ENCODE measurements around the gene TIMP3. TPM values are rescaled to one million over a fixed set of nuclear protein-coding genes. Genes with fewer than 3 reads are reported as not detected.

TIMP3 gene
- total RNA-seq, 1 donor from 2014 or later: not detected

DNA sequence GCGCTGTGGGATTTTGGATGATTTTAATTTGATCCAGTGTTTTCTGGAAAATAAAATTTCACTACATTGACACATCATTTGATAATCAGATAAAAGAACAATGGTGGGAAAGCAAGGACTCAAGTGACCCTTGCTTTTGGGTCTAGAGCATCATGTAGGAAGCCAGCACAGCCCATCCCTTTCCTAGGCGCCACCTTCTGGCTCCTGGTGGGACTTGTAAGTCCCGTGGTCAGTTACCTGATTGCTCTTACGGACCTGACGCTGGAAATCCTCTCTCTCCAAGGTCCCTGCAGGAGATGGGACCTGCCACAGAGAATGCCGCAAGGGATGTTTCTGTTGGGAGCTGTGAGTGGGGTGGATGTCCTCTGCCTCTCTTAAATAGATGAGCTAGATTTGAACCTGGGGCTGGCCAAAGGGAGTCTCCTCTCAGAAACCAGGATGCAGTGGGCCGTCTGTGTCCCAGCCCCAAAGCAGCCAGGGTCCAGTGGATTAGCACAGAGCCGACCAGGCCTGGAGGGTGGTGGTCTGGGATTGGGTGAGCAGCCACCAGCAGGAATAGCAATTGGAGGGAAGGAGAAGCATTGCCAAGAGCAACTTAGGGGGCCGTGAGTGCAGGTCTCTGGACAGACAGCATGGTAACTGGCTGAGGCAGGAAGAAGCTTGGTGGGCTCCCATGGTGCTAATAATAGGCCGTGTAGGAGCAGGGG is 21.7 kb downstream of the TIMP3 start:
- H3K4me3 Mint-ChIP-seq: no peak overlapping the region
- H3K27ac Mint-ChIP-seq: no peak overlapping the region
- H3K36me3 Mint-ChIP-seq (ENCODE audit: low read depth): no peaks in the 10 kb centered on the region
- no peaks in the 10 kb centered on the region for H3K9me3 Mint-ChIP-seq
- H3K27me3 Mint-ChIP-seq: no peaks in the 10 kb centered on the region
- intact Hi-C loops (cut with micrococcal nuclease): no loop called here
- peak; percentile 57 for DNase-seq
- no peaks in the 10 kb centered on the region for H3K4me1 Mint-ChIP-seq

DNA sequence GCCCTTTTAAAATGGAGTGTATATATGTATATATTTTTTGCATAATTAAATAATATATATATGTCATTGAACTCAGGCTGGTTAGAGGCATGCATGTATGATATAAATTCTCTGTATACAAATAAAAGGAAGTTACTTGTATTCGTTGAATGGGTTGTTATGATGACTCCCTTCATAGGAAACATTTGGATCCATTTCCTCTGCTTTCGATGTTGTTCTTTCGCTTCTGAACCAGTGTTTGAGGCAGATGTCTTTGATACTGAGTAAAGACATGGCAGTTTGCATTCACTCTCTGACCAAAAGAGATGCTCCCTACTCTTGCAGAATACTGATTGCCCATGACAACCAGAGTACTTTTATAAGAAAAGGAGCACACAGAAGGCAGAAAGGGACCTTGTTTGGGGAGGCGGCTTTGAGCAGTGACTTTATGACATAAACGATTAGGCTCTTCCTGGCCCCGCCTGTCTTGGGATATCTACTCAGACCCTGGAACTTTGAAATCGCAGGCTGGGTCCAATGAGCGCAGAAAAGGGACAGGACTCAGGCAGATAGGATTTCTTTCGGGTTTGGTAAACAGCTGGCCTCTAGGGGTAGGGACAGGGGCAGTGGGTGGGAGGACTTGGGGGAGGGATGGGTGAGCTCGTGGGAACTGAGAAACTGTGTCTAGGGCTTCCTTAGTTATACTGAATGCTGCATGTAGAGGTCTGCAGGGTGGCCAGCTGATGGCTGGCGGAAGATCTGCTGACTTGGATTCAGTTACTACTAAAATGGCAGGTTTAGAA is 23.2 kb downstream of the TIMP3 start:
- Mint-ChIP-seq H3K4me3 (no peak overlapping the region), H3K36me3 (ENCODE audit: low read depth) (no peaks in the 10 kb centered on the region), H3K27me3 (no peaks in the 10 kb centered on the region), H3K4me1 (no peaks in the 10 kb centered on the region), H3K27ac (no peak overlapping the region), H3K9me3 (no peaks in the 10 kb centered on the region)
- intact Hi-C loops (cut with micrococcal nuclease): no loop called here
- no peak for DNase-seq

- no peak overlapping the region for H3K27ac Mint-ChIP-seq
- H3K36me3 Mint-ChIP-seq (ENCODE audit: low read depth): no peaks in the 10 kb centered on the region
- H3K27me3 Mint-ChIP-seq: no peaks in the 10 kb centered on the region
- intact Hi-C loops (cut with micrococcal nuclease): no loop called here
- H3K4me1 Mint-ChIP-seq: no peaks in the 10 kb centered on the region
- no peak overlapping the region for H3K4me3 Mint-ChIP-seq
- no peak for DNase-seq
- no peaks in the 10 kb centered on the region for H3K9me3 Mint-ChIP-seq
Measured at GRCh38 chr22:32826537-32826936, 25.0 kb downstream of the TIMP3 start.

DNA sequence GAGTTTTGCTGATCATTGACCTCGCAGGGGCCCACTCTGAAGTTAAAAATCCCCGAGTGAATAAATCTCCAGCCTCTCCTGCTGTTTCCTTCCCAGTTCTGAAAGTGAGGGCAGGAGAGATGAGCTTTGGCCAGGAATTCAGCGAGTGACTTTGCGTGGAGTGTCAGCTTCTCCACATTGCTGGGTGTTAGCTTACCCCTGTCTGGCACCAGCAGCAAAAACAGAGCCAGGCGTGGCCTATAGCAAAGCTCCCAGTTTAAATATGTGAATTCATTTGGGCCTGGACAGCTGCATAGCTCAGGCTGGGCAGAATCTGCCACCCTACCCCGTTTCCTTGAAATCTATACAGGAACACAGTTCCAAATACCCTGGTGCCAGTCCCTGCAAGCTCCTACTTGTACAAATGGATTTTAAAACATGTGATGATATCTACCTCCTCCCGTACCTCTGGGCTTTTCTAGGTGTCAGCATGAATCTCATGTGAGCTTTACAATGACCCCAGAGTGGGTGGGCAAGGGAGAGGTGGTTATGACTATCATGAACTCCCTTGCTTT is 25.6 kb downstream of the TIMP3 start:
- Mint-ChIP-seq H3K27me3 (no peaks in the 10 kb centered on the region), H3K27ac (no peak overlapping the region), H3K9me3 (no peaks in the 10 kb centered on the region), H3K36me3 (ENCODE audit: low read depth) (no peaks in the 10 kb centered on the region), H3K4me3 (no peak overlapping the region), H3K4me1 (no peaks in the 10 kb centered on the region)
- intact Hi-C loops (cut with micrococcal nuclease): no loop called here
- no peak for DNase-seq

- Mint-ChIP-seq H3K4me3 (no peak overlapping the region), H3K36me3 (ENCODE audit: low read depth) (no peaks in the 10 kb centered on the region), H3K9me3 (no peaks in the 10 kb centered on the region), H3K27me3 (no peaks in the 10 kb centered on the region), H3K4me1 (no peaks in the 10 kb centered on the region), H3K27ac (no peak overlapping the region)
- DNase-seq: no peak
- intact Hi-C loops (cut with micrococcal nuclease): no loop called here
Measured at GRCh38 chr22:32828150-32828549, 26.6 kb downstream of the TIMP3 start.

DNA sequence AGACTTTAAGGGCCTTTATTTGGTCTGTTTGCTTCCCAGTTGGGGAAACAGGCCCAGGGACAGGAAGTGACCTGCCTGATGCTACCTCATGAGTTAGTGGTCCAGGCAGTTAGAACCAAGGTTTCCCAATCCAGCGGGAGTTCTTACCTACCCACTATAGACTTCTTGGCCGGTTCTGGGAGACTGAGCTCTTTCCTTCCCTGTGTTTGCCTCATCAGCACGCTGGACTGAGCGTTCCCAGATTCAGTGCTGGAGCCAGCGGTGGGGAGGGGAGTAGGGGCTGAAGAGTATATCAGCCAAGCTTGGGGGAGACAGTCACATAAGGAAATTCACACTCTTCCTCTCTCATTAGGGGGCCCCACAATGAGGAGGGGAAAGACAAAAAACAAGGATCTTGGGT is 27.1 kb downstream of the TIMP3 start:
- H3K4me3 Mint-ChIP-seq: no peak overlapping the region
- no peaks in the 10 kb centered on the region for H3K4me1 Mint-ChIP-seq
- no peak overlapping the region for H3K27ac Mint-ChIP-seq
- DNase-seq: no peak
- H3K36me3 Mint-ChIP-seq (ENCODE audit: low read depth): no peaks in the 10 kb centered on the region
- H3K9me3 Mint-ChIP-seq: no peaks in the 10 kb centered on the region
- intact Hi-C loops (cut with micrococcal nuclease): no loop called here
- H3K27me3 Mint-ChIP-seq: no peaks in the 10 kb centered on the region

DNA sequence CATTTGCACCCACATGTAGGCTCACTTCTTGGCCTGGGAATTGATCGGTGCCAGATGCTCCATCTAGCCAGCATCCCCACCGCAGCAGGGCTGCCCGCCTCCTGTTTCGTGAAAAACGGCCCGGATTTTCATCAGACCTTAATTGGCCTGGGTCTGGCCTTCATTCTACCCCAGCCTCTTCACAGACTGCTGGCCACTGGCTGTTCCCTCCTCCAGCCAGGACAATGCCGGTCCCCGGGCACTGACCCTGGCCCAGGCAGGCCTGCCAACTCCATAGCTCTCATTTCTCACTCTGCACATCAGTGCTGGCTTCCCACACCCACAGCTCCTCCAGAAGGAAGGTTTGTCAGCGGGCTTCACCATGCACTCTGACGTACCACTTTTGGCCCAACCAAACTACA is 27.9 kb downstream of the TIMP3 start:
- H3K27ac Mint-ChIP-seq: no peak overlapping the region
- intact Hi-C loops (cut with micrococcal nuclease): no loop called here
- H3K27me3 Mint-ChIP-seq: no peaks in the 10 kb centered on the region
- no peaks in the 10 kb centered on the region for H3K4me1 Mint-ChIP-seq
- H3K36me3 Mint-ChIP-seq (ENCODE audit: low read depth): no peaks in the 10 kb centered on the region
- no peaks in the 10 kb centered on the region for H3K9me3 Mint-ChIP-seq
- DNase-seq: no peak
- no peak overlapping the region for H3K4me3 Mint-ChIP-seq

DNA sequence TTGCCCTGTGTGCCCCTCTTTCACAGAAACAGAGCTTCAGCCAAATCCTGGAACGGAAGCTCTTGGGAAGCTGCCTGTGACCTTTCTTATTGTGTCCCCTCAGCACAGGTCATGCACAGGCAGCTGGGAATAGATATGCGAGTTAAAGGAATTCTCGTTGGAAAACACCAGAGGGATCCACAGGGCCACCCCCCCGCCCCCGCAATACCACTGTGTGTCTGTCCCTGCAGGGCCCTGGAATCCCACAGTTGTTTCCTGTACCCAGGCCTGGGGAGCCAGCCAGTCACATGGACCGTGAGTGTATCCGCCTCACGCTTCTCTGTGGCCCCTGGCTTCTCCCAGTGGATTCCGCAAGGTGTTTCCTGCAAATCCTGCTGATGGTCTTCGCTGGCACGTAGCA is 29.0 kb downstream of the TIMP3 start:
- intact Hi-C loops (cut with micrococcal nuclease): no loop called here
- DNase-seq: no peak
- Mint-ChIP-seq H3K4me3 (no peak overlapping the region), H3K9me3 (no peaks in the 10 kb centered on the region), H3K36me3 (ENCODE audit: low read depth) (no peaks in the 10 kb centered on the region), H3K27ac (no peak overlapping the region), H3K27me3 (no peaks in the 10 kb centered on the region), H3K4me1 (no peaks in the 10 kb centered on the region)

GRCh38 chr22:32830957-32831356 is 29.5 kb downstream of the TIMP3 start:
- H3K4me3 Mint-ChIP-seq: no peak overlapping the region
- intact Hi-C loops (cut with micrococcal nuclease): no loop called here
- no peak overlapping the region for H3K27ac Mint-ChIP-seq
- no peaks in the 10 kb centered on the region for H3K27me3 Mint-ChIP-seq
- DNase-seq: no peak
- H3K36me3 Mint-ChIP-seq (ENCODE audit: low read depth): no peaks in the 10 kb centered on the region
- no peaks in the 10 kb centered on the region for H3K9me3 Mint-ChIP-seq
- H3K4me1 Mint-ChIP-seq: no peaks in the 10 kb centered on the region

DNA sequence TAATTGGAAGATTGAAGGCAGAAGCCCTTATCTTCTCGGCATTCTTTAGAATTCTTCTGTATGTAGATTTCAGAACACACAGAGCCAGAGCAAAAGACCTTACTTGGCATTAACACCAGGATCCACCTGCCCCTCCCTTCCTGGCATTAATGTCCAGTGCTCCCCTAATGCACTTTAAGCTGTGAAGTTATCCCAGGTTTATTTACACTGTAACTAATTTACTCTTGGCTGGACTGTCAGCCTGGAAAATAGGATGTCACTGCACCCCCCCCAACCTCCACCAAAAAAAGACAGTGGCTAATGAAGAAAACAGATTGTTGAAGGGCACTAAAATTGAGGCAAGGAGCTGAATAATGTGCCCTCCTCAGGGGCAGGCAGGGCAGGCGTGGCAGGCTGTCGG is 30.1 kb downstream of the TIMP3 start:
- H3K36me3 Mint-ChIP-seq (ENCODE audit: low read depth): no peaks in the 10 kb centered on the region
- no peaks in the 10 kb centered on the region for H3K9me3 Mint-ChIP-seq
- H3K4me3 Mint-ChIP-seq: no peak overlapping the region
- H3K27ac Mint-ChIP-seq: no peak overlapping the region
- no peak for DNase-seq
- intact Hi-C loops (cut with micrococcal nuclease): no loop called here
- no peaks in the 10 kb centered on the region for H3K27me3 Mint-ChIP-seq
- H3K4me1 Mint-ChIP-seq: no peaks in the 10 kb centered on the region

DNA sequence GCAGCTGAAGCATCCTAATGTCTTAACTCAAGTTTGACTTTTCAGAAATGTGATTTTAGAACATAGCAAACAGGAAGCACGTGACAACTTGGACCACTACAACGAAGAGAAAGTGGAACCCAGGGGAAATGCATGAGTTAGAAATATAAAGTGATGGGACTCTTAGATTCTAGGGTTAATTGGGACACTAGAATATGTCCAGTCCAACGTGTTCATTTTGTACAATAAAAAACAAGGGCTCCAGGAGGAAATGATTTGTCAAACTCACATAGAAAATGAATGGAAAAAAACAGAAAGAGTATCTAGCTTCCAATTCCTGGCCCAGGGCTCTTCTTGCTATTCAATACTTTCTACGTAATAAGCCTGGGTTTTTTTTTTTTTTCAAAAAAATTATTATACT is 30.7 kb downstream of the TIMP3 start:
- Mint-ChIP-seq H3K9me3 (no peaks in the 10 kb centered on the region), H3K27me3 (no peaks in the 10 kb centered on the region), H3K4me1 (no peaks in the 10 kb centered on the region), H3K27ac (no peak overlapping the region), H3K36me3 (ENCODE audit: low read depth) (no peaks in the 10 kb centered on the region), H3K4me3 (no peak overlapping the region)
- intact Hi-C loops (cut with micrococcal nuclease): no loop called here
- DNase-seq: no peak

DNA sequence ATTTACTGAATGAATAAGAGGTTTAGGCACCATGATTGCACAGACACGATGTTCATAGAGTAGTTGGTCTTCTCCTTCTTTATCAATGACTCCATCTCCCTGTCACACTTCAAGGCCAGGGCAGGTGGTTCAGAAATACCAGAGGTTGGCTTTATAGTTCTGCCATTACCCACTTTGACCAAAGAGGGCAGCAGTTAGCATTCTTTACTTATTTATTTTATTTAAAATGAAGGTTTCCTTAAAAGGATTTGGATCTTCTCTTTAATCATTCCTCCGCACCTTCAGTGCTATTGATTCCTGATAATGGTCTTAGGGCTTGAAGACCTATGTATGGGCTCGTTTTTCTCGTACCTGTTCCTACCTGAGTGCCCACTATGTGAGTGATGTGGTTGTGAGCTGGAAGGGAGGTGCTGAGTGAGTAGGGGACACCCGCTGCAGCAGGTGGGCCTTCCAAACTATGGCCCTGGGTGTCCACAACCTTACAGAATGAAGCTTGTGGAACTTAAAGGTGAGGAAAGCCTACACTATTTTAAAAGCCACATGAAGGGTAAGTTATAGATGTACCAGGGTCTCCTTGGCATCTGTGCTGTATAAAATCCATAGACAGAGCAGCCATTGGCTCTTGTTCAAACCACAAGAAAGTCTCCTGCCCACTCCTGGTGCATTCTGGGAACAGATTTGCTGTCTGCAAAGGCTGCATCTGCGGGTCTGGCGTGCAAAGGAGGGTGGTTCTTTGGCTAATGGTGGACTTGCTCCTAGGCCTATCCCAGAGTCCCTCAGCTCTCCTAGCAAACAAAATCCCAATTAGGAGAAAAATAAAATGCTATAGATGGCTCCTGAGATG is 35.0 kb downstream of the TIMP3 start:
- Mint-ChIP-seq H3K9me3 (no peaks in the 10 kb centered on the region), H3K27me3 (no peaks in the 10 kb centered on the region), H3K4me3 (no peak overlapping the region), H3K27ac (no peak overlapping the region), H3K4me1 (no peaks in the 10 kb centered on the region), H3K36me3 (ENCODE audit: low read depth) (no peaks in the 10 kb centered on the region)
- intact Hi-C loops (cut with micrococcal nuclease): no loop called here
- no peak for DNase-seq

- Mint-ChIP-seq H3K4me3 (no peak overlapping the region), H3K27me3 (no peaks in the 10 kb centered on the region), H3K4me1 (no peaks in the 10 kb centered on the region), H3K9me3 (no peaks in the 10 kb centered on the region), H3K27ac (no peak overlapping the region), H3K36me3 (ENCODE audit: low read depth) (no peaks in the 10 kb centered on the region)
- no peak for DNase-seq
- intact Hi-C loops (cut with micrococcal nuclease): no loop called here
Measured at GRCh38 chr22:32837142-32837541, 35.6 kb downstream of the TIMP3 start.

DNA sequence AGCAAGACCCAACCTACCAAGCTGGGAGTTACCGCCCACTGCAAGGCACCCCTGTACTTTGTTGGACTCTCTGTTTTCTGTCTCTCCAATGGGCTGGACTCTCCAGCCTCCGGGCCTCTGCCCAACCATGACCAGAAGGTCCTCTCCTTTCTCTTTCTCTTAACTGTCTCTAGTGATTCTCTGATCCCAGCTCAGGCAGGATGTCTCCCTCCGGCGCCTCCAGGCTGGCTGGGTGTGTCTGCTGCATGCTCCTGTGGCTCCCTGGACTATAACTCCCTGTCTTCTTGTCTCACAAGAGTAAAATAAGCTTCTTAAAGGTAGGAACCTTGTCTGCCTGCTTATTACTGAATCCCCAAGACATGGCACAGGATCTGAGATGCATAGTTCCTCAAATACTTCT is 36.3 kb downstream of the TIMP3 start:
- H3K4me3 Mint-ChIP-seq: no peak overlapping the region
- H3K9me3 Mint-ChIP-seq: no peaks in the 10 kb centered on the region
- no peak overlapping the region for H3K27ac Mint-ChIP-seq
- no peaks in the 10 kb centered on the region for H3K36me3 Mint-ChIP-seq (ENCODE audit: low read depth)
- no peak for DNase-seq
- intact Hi-C loops (cut with micrococcal nuclease): no loop called here
- no peaks in the 10 kb centered on the region for H3K4me1 Mint-ChIP-seq
- H3K27me3 Mint-ChIP-seq: no peaks in the 10 kb centered on the region
